NCI-H2081 (cell line): ENCODE data around the gene DLGAP4.

Source experiments
- DNase-seq, 2 experiments: peaks; one replicate each; lab custom pipeline; 2025; lab: John Stamatoyannopoulos, UW

DLGAP4 gene

DNA sequence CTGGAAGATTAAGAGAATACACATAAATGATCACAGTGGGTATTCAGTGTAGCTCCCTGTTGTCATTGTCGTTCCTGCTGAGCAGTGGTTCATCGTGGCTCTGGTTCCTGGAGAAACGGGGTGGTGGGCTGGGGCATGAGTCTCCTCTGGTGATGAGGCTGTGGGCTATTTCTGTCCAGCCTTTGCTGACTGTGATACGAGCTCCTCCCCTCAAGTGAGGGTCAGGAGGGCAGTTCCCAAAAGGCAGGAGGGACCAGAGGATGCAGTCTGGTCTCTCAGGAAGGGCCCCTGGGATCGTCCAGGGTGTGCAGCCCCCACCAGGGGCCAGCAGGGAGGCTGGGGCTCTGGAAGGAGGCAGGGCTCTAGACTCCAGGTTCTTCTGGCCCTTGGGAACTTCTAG lies 31.1 kb upstream of the DLGAP4 start:
- DNase-seq = no peak

DNA sequence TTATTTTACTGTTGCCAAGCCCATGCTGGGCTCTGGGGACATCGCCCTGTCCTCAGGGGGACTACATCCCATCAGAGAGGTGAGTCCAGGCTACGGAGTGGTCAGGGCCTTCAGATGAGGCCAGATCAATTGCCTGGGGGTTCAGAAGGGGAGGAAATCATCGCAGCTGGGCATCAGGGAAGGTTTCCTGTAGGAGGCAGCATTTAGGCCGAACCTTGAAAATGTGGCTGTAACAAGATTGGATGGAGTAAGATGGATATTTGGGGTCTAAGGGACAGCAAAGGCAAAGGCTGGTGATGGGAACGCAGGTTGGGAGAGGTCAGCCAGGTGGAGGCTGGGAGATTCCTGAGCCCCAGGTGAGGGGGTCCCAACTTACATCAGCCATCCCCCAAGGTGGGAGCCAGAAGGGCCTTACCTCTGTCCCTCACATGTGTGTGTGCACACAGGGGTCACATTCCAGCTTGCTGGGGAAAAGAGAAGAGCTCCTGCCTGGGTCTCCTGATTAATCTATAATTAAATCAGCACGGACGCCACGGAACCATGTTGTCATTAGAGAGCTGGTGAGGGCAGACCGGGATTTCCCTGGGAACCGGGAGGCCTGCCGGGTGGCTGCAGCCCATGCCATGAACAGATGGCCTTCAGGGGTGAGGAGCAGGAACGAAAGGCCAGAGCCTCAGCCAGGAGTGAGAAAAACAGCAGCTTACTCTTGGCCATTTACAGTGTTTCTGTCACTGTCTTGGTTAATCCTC lies 30.5 kb upstream of the DLGAP4 start:
- no peak for DNase-seq

DNA sequence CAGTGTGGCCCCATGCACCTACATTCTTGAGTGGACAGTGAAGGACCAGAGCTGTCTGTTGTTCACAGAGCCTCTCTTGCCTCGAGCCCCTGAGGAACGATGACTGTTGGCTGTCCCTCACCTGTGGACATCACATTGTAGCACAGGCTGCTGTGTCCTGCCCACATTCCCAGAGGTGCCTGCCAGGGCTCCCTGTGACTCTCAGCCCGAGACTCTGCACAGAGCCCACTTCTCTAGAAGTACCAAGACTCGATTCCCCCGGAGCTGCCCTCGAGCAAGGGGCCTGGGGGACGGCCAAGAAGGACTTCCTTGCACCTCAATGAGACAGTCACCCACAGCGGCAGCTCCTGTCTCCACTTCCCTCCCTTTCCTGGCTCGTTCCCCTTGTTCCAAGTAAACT lies 28.6 kb upstream of the DLGAP4 start:
- DNase-seq = no peak

DNA sequence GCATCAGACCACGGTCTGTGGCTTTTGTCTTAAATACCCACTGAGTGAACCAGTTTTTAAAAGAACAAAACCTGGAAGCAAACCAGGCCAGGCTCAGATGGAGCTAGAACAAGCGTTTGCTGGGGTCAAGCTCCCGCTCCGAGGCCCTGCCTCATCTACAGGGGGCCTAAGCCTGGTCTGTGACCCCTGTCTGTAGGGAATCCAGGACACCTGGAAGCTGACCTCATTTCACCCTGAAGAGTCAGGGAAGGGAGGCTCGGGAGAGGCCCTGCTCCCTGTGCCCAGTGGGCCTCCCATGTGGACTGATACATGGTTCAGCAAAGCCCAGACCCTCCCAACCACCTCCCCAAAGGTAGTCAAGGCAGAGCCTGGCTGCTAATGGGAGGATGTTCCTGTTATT lies 26.8 kb upstream of the DLGAP4 start:
- no peak for DNase-seq

DNA sequence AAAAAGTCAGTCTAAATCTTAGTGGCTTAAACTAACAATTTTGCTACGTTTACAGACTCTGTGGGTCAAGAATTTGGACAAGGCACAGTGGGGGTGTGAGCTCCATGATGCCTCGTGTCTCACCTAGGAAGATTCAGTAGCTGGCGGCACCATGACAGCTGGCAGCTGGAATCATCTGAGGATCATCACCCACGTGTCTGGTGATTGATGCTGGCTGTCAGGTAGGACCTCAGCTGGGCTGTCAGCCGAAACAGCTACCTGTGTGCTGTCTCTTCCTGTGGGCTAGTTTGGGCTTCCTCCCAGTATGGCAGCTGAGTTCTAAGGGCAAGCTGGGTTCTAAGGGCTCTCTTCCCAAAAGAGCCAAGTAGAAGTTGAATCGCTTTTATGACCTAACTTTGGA lies 26.4 kb upstream of the DLGAP4 start:
- no peak for DNase-seq

DNA sequence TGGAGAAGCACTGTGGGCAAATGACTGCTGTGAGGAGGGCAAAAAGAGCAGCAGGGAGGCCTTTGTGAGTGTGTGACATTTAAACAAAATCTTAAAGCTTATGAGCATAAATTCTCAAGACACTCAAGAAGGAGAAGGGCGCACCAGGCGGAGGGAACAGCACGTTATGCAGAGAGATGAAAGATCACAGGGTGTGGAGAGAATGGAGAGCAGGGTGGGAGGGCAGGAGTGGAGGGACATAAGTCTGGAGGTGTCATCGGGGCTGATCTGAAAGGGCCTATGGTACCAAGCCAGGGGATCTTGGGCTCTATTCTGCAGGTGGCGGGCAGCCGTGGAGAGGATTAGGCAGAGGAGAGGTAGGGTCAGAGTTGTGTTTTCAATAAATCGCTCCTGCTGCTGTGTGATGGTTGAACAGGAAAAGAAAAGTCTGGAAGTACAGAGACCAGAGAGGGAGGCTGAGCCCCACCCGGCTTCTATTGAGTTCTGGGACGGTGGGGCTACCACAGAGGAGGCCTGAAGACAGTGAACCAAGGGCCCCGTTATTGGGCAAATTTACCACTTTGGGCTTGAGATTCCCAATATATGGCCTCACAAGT lies 24.3 kb upstream of the DLGAP4 start:
- no peak for DNase-seq

DNA sequence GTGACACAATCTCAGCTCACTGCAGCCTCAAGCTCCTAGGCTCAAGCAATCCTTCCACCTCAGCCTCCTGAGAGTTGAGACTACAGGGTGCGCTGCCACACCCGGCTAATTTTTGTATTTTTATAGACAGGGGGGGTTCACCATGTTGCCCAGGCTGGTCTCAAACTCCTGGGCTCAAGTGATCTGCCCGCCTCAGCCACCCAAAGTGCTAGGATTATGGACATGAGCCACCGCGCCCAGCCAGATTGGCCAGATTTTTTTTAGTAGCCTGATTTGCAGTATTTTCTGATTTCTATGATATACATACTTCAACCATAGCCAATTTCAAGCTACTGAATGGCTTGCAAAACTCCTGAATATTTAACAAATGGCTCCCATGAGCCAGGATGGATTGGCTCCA lies 21.4 kb upstream of the DLGAP4 start:
- no peak for DNase-seq

DNA sequence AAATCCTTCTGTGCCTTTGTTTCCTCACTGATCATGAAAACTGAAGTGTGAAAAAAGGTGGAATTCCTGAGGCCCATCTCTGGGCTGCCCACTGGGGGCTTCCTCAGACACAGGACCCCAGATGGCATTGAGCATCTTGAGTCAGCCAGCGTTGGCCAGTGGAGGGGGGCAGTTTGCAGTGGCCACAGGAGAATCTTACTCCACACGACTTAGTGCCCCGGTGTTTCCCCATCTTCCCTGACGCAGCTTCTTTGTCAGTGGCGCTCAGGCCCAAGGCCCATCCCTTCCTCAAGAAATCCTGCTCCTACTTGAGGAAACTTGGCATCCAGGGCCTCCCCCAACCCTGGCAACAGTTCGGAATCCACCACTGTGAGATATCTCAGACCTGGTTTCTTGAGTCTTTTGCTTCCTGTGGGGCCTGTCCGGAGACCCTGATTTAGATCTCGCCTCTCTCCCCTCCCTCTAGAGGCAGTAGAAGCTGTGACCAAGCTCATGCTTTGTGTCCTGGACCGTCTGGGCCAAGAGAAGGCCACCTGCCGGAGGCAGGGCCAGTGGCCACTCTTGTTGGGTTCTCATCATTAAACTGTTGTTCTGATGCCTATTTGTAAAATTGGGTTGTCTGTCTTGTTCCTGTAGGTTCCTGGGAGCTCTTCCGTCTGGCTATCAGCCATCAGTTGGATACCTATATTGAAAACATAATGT lies 20.2 kb upstream of the DLGAP4 start:
- DNase-seq = no peak

DNA sequence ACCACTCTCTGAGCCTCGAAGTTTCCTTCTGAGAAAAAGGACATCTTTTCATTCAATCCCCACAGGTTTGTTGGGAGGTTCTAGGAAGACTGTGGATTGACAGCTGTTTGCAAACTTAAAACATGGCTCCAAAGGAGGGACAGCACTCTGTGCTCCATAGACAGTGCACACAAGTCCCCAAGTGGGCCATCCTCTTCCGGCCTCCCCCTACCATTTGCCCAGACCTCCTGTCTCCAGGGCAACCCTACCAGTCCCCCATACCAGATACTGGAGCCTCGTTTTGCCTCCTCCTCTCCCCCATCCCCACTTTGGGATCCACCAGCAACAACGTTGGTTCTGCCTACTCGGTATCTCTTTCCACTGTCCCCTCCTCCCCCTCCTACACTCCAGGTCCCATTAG lies 8.5 kb upstream of the DLGAP4 start:
- DNase-seq = no peak

DNA sequence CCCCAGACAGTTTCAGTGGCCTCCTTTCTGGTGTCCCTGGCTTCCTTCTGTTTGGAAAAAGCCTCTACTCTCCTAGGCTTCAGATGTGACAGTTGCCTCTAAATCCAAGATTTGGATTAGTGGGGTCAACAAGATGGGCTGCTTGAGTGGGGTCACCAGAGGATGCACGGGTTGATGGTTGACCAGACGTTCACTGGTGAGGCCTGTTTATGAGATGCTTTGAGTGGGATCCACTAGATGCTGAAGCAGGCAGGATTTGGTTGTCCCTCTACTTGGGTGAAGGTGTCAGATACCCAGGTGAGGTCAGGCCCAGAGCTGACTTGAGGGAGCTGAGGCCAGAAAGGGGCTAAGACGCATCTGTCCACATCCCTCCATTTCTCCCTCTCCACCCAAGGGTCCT lies 8.1 kb upstream of the DLGAP4 start:
- DNase-seq = no peak

DNA sequence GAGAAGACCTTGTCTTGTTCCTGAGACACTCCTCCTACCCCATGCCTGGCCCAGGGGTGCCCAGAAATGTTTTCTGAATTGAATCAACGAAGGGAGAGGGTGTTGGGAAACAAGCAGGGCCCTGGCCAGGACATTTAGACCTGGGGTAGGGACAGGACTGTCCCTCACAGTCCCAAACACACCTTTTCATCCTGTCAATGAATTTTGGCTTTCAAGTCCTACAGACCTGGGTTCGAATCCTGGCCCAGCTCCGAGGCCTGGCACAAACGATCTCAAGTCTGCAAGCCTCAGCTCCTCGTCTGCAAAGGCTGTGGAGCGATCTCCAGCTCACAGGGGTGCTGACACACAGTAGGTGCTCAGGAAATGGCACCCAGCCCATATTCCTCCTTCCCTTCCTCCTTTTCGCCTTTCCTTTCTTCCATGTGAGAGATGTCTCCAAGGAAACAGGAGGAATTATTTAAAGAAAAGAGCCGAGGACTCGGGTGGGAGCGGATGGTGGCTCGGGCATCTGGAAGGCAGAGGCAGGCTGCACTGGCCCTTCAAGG lies 7.3 kb upstream of the DLGAP4 start:
- DNase-seq = no peak

DNA sequence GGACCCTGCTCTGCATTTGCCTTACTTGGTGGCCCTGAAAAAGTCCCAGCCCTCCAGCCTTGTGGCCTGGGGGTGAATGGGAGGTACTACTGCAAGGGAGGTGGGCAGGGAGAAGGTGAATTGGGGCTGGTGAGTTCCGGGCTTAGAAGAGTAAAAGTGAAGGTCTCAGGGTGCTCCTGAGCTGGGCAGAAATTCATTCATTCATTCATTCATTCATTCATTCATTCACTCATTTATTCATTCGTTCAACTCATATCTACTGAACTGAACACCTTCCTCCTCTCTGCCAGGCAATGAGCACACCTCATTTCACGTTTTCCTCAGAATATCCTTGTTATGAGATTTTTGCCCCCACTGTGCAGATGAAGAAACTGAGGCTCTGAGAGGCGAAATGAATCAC lies 6.7 kb upstream of the DLGAP4 start:
- no peak for DNase-seq

DNA sequence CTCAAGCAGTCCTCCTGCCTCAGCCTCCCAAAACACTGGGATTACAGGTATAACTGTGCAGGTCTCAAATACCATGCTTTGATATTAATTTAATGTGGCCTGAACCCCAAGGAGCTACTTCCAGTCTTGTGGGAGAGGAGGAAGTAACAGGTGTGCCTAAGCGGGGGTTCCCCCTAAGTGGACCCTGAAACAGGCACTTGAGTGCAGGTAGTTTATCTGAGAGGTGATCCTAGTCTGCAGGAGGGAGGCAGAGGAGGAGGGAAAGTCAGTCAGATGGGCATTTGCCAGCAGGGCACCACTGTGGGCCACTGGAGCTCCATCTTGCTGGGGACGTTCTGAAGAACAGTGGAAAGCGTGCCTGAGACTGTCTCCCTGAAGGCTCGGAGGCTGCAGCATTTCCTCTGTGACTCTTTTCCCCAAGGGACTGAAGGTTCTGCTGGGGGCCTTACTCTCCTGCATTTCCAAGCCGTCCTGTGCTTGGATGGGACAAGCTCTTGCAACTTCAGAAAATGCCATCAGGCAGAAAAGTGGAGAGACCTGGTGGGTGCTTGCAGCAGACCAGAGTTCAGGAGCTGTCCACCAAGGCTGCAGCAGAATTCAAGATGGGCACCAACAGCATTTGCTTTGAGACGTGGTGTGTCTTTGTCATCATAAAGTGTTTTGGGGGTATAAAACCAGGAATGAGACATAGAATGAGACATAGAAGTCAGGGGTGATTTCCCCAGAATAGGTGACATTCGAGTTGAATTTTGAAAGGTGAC lies 4.6 kb upstream of the DLGAP4 start:
- DNase-seq = no peak

DNA sequence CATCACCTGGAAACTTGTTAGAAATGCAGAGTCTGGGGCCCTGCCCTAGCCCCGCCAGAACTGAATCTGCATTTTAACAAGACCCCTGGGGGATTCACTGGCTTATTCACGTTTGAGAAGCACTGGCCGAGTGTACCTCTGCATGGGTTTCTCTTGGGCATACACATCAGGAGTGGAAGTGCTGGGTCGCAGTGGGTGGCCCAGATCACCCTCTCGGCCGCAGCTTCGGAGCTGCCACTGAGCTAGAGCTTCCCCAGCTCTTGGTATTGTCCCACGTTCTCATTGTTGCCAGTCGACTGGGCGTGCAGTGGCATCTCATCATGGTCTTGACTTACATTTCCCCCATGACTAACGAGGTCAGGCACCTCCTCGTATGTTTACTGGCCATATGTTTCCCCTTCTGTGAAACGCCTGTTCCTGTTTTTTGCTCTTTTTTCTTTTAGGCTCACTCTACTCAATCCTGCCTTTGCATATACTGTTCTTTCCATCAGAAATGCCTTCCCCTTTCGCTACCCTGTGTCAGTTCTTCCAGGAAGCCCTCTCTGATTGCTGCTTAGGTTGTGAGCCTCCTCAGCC lies 3.0 kb upstream of the DLGAP4 start:
- DNase-seq = no peak

DNA sequence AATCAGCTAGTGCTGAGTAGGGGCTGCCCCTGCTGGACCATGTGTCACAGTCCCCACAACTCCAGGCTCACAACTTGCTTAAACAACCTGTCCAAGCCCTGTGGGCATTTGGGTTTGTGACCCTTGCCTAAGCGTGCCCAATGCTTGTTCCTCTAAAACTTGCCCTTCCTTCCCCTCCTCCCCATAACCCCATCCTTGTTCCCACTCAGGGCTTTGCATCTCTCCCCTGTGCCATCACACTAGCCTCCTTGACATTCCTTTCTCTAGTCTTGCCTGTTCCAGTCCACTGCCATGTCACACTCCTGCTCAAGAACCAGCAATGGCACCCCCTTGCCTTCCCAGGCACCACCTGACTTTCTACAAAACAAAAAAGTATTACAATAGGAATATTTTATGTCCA lies 2.3 kb upstream of the DLGAP4 start:
- DNase-seq = no peak

DNA sequence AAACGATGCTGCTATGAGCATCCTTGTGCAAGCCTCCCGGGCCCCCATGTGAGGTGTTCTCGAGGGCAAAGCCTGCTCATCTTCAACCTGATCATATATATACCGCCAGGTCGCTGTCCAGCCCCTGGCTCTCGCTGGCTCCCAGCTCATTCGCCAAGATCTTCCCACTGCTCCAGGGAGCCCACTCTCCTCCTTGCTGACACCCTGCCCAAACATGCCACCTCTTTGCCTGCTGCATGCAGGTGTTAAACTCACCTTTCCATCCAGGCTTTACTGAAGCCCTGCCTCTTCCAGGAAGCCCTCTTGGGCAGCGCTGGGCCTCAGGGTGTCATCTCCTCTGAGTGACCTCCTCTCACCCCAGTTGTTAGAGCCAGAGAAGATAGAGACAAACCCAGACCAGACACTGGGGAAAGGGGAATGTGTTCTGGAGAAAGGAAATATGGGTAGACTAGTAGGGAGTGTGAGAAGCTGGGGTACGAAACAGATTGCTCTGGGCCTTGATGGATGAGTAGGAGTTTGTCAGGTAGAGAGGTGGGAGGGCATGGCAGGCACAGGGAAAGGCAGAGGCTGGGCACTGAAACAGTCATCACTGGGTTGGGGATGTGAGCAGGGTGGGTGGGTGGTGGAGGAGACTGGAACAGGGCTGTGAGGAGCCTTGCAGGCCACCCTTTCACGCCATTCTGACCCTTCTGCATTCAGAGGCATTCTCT lies 1.2 kb upstream of the DLGAP4 start:
- no peak for DNase-seq

DNA sequence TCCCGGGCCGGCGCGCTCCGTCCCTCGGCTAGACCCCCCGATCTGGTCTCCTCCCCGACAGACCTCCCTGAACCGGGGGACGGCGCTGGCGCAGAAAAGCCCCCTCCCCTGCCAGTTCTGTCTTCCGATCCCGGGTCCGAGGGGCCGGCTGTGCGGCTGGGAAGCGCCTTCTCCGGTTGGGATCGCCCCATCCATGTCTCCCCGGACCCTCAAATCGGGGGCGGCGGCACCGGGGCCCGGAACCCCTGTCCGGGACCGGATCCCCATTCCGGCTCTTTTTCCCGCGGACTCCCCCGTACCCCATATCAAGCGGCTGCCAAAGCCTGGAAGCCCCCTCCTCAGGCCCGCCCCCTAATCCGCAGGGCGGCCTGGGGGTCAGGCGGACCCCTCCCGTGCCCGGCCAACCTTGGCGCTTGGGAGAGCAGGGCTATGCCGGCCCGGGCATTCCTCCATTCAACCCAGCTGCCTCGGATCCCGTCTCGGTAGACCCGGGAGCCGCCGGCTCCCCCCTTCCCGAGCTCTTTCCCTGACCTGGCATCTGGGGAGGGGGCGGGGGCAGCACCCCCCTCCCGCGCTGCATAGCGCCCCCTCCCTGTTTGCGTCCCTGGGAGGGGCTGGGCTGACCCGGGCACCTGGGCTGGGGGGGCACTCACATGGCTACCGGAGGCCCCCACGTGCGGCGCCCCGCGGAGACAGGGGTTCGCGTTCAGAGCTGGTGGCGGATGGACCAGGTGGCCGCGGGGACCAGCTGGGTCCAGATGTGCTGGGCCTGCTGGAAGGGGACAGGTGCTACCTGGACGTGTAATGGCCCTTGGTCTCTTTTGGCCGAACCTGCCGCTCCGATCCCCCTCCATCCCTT lies 643 bp downstream of the DLGAP4 start:
- DNase-seq = no peak

DNA sequence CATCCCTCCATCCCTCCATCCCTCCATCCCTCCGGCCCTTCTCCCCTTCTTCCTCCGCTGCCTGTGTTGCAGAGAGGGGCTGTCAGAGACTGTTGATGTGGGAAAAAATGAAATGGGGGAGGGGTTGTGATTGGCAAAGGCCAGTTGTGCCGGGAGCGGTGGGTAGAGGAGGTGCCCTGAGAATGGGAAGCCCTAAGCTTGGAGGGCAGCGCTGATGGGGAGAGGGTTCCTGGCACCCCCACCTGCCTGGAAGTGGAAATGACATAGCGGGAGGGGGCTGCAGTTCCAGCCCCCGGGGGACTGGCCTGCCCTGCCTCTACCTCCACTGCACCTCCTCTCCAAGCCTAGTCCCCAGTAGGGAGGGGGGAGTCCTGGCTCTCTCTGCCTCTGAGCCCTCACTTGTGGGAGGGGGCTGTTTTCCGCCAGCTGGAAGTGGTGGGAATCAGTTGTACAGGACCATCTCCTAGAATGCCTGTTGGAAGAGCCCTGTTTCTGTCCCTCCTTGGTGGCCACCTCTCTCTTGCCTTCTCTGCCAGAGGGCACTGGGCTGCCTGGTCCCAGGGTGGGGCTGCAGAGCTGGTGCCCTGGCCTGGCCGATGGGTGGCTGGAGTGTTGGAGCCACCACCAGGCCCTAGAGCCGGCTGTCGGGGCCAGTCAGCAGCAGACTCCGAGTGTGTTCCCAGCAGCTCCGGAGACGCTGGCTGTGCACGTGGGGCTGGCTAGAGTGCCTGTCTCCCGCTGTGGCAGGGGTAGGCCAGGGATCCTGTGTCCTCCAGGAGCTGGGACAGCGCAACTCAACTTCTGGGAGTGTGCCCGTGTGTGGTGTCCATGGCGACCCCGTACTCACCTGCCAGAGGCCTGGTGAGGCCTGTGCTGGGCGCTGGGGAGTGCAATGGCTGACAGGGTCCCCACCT lies 1.5 kb downstream of the DLGAP4 start:
- no peak for DNase-seq

DNA sequence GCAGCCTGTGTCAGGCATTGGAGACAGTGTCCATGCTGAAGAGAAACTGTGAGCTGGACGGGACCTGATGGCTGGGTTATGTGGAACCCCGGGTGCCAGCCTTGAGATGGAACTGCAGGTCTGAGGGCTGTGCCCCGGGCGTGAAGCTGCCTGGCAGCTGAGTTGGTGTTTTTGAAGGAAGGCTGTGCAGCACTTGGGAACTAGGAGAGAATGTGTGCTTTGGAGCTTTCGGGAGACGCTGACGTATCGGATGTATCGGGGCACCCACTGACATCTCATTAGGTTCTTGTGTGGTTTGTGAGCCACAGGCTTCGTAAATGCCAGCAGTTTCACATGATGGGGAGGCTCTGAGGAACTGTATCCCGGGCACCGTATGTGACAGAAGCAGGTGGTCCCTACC lies 2.2 kb downstream of the DLGAP4 start:
- no peak for DNase-seq
